Neural crest cell (in vitro differentiated cells): ENCODE data around the gene BPIFB6. TPM values are rescaled to one million over a fixed set of nuclear protein-coding genes. Genes with fewer than 3 reads are reported as not detected.

Experiments used
- DNase-seq: peaks from one replicate; pipeline ENCODE4 v3.0.0; 2021; ENCODE audit warnings: low read depth, mixed read lengths, low spot score
- H3K27ac Mint-ChIP-seq: one replicate; pipeline ENCODE4 v1.8.0; 2021; ENCODE audit warnings: mild to moderate bottlenecking, mixed read lengths; ENCODE audit not compliant: unreplicated experiment
- H3K27me3 Mint-ChIP-seq: 2 replicates; pipeline ENCODE4 v1.8.0; 2021; ENCODE audit warnings: low read depth, mild to moderate bottlenecking, mixed read lengths
- H3K36me3 Mint-ChIP-seq: 2 replicates; pipeline ENCODE4 v1.8.0; 2021; ENCODE audit warnings: low read depth, mild to moderate bottlenecking, mixed read lengths
- H3K4me1 Mint-ChIP-seq: 2 replicates; pipeline ENCODE4 v1.8.0; 2021; ENCODE audit warnings: mixed read lengths
- H3K4me3 Mint-ChIP-seq: one replicate; pipeline ENCODE4 v1.8.0; 2021; ENCODE audit warnings: mild to moderate bottlenecking, mixed read lengths
- H3K9me3 Mint-ChIP-seq: 2 replicates; pipeline ENCODE4 v1.8.0; 2021; ENCODE audit warnings: mixed read lengths
- total RNA-seq: library from RNA; stranded (reverse); gene quantifications from 2 replicates; pipeline ENCODE4 v1.2.1, GENCODE V29; 2021
- TF ChIP-seq, protein P1 (sequence below): fragments of 200-600 bp; sonication (generic); conservative IDR thresholded peaks from 2 replicates; pipeline ENCODE4 v1.5.0; 2021; ENCODE audit warnings: antibody characterized with exemption, mild to moderate bottlenecking

Gene BPIFB6
- total RNA-seq, 1 donor from 2014 or later = not detected

GRCh38 chr20:33016581-33017109 is 14.8 kb upstream of the BPIFB6 start:
- Mint-ChIP-seq H3K27me3 (peaks cover 2% of the 10 kb centered on the region), H3K36me3 (no peaks in the 10 kb centered on the region), H3K9me3 (no peaks in the 10 kb centered on the region), H3K4me3 (no peak overlapping the region), H3K27ac (peak overlapping the region; percentile 20), H3K4me1 (peaks cover 5% of the 10 kb centered on the region)
- TF ChIP-seq, protein P1, sequence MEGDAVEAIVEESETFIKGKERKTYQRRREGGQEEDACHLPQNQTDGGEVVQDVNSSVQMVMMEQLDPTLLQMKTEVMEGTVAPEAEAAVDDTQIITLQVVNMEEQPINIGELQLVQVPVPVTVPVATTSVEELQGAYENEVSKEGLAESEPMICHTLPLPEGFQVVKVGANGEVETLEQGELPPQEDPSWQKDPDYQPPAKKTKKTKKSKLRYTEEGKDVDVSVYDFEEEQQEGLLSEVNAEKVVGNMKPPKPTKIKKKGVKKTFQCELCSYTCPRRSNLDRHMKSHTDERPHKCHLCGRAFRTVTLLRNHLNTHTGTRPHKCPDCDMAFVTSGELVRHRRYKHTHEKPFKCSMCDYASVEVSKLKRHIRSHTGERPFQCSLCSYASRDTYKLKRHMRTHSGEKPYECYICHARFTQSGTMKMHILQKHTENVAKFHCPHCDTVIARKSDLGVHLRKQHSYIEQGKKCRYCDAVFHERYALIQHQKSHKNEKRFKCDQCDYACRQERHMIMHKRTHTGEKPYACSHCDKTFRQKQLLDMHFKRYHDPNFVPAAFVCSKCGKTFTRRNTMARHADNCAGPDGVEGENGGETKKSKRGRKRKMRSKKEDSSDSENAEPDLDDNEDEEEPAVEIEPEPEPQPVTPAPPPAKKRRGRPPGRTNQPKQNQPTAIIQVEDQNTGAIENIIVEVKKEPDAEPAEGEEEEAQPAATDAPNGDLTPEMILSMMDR = no peak
- no peak for DNase-seq

GRCh38 chr20:33017542-33017941 is 13.9 kb upstream of the BPIFB6 start:
- TF ChIP-seq, protein P1 = no peak
- Mint-ChIP-seq H3K27ac (no peak overlapping the region), H3K4me3 (no peak overlapping the region)

DNA sequence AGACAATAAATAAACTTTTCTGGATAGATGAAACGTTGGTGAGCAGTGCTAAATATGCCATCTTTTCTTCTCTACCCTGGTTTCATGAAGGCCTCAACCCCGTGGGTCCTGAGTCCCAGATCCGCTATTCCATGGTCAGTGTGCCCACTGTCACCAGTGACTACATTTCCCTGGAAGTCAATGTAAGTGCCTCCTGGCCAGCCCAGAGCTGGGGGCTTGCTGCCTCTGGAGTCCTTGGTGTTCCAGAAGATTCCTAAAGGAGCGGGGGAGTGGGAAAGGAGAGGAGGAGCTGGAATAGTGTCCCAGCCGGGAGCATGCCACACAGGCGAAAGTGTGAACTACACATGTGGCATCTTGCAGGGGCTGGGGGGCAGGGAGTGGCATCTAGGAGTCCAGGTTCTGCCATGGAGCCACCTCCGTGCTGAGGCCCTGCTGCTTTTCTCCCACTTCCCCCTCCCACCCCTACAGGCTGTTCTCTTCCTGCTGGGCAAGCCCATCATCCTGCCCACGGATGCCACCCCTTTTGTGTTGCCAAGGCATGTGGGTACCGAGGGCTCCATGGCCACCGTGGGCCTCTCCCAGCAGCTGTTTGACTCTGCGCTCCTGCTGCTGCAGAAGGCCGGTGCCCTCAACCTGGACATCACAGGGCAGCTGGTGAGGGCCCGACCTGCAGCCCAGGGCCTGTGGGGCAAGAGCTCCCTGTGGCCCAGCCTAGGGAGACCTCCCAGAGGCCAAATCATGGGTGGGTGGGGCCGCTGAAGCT is 13.1 kb upstream of the BPIFB6 start:
- Mint-ChIP-seq H3K4me1 (no peaks in the 10 kb centered on the region), H3K27ac (no peak overlapping the region), H3K36me3 (no peaks in the 10 kb centered on the region), H3K27me3 (peaks cover 2% of the 10 kb centered on the region), H3K9me3 (no peaks in the 10 kb centered on the region), H3K4me3 (no peak overlapping the region)
- DNase-seq = no peak
- TF ChIP-seq, protein P1 = no peak

More at GRCh38 chr20:33017542-33017941, 13.9 kb upstream of the BPIFB6 start:
- Mint-ChIP-seq H3K36me3 (no peaks in the 10 kb centered on the region), H3K27me3 (peaks cover 2% of the 10 kb centered on the region), H3K9me3 (no peaks in the 10 kb centered on the region), H3K4me1 (no peaks in the 10 kb centered on the region)
- DNase-seq = no peak

GRCh38 chr20:33019465-33020277 is 11.8 kb upstream of the BPIFB6 start:
- H3K4me3 Mint-ChIP-seq = no peak overlapping the region
- H3K27me3 Mint-ChIP-seq = peaks cover 2% of the 10 kb centered on the region
- TF ChIP-seq, protein P1 = no peak
- no peaks in the 10 kb centered on the region for H3K9me3 Mint-ChIP-seq
- no peak overlapping the region for H3K27ac Mint-ChIP-seq
- no peaks in the 10 kb centered on the region for H3K36me3 Mint-ChIP-seq
- H3K4me1 Mint-ChIP-seq = no peaks in the 10 kb centered on the region
- DNase-seq = no peak

DNA sequence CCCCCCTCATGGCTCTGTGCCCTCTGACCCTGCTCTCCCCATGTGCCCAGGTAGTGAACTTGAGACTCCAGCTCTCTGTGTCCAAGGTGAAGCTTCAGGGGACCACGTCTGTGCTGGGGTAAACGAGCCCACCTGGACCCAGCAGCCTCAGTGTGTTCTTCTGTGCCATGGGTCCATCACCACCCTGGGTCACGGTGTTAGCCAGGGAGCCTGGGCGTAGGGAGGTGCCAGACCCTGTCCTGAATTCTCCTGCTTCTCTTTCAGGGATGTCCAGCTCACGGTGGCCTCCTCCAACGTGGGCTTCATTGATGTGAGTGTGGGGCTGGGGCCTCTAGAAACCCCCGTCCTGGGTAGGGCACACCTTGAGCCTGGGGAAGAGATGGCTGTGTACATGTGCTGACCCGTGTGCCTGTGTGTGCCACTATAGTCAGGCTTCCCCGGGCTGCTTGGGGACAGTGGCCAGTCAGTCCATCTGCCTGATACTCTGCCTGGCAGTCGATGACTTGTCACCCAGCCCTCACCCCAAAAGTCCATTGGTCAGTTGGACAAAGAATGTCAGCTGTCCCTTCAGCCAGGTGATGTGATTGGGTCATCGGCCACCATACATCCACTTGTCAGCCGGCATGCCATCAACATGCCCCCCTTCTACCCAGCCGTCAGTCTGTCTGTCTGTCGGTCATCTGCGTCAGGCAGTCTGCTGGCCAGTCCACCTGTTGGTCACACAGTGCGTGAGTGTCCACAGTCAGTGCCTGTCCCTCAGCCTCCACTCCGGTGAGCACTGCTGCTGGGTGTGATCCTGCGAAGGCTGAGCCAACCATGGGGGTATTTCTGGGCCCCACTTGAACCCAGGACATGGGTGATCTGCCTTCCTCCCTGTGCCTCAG is 10.9 kb upstream of the BPIFB6 start:
- no peak overlapping the region for H3K27ac Mint-ChIP-seq
- no peak overlapping the region for H3K4me3 Mint-ChIP-seq
- no peaks in the 10 kb centered on the region for H3K36me3 Mint-ChIP-seq
- DNase-seq = no peak
- H3K4me1 Mint-ChIP-seq = no peaks in the 10 kb centered on the region
- H3K27me3 Mint-ChIP-seq = peaks cover 2% of the 10 kb centered on the region
- H3K9me3 Mint-ChIP-seq = no peaks in the 10 kb centered on the region
- TF ChIP-seq, protein P1 = no peak
